Breast epithelium (tissue), 4 donors: ENCODE measurements around the gene NCAPH2. TPM values are rescaled to one million over a fixed set of nuclear protein-coding genes. Genes with fewer than 3 reads are reported as not detected.
A peak's percentile ranks its signal among the peaks of the same experiment; 100 is the strongest.

Experiments used
- DNase-seq, 2 donors: peaks; one replicate each; pipeline ENCODE4 v3.0.0-alpha.2; 2019; ENCODE audit warnings: low spot score in 2 of 2
- H3K27ac ChIP-seq, 2 donors: fragments of 200-600 bp; sonication (generic) in 1 of 2; one replicate each; pipeline ENCODE4 v1.5.1; 2016 to 2019; ENCODE audit warnings: mild to moderate bottlenecking in 1 of 2
- H3K27me3 ChIP-seq, 2 donors: fragments of 200-600 bp; sonication (generic) in 1 of 2; one replicate each; pipeline versions ENCODE4 v1.5.1 to v1.6.0; 2017 to 2019; ENCODE audit warnings: control low read depth in 1 of 2, mild to moderate bottlenecking in 1 of 2
- H3K36me3 ChIP-seq: fragments of 200-600 bp; one replicate; pipeline ENCODE4 v1.5.1; 2019
- H3K4me1 ChIP-seq, 2 donors: fragments of 200-600 bp; sonication (generic); one replicate each; pipeline ENCODE4 v1.5.1; 2016 to 2019; ENCODE audit warnings: control low read depth in 1 of 2
- H3K4me3 ChIP-seq, 3 donors: fragments of 200-600 bp; sonication (generic); 1 replicate in 2 of 3; 2 replicates in 1 of 3; pipeline ENCODE4 v1.5.1; 2016 to 2019; ENCODE audit warnings: mild to moderate bottlenecking in 3 of 3, moderate library complexity in 2 of 3
- H3K9me3 ChIP-seq, 2 donors: fragments of 200-600 bp; sonication (generic) in 1 of 2; one replicate each; pipeline ENCODE4 v1.5.1; 2016 to 2019; ENCODE audit warnings: control low read depth in 1 of 2
- CTCF ChIP-seq, 3 donors: fragments of 450-650 bp; IDR thresholded peaks; one replicate each; pipeline ENCODE4 v1.5.1; 2016 to 2017; ENCODE audit warnings: antibody characterized with exemption in 3 of 3, mild to moderate bottlenecking in 3 of 3, moderate library complexity in 3 of 3
- POLR2A ChIP-seq: fragments of 450-650 bp; IDR thresholded peaks from one replicate; pipeline ENCODE4 v1.6.1; 2016; ENCODE audit warnings: antibody characterized with exemption, mild to moderate bottlenecking, moderate library complexity
- POLR2AphosphoS5 ChIP-seq, 3 donors: sonication (generic); formaldehyde crosslinking; IDR thresholded peaks; one replicate each; pipeline ENCODE4 v1.6.1; 2017; ENCODE audit warnings: antibody characterized with exemption in 3 of 3
- intact Hi-C: fragments of 100-400 bp; cut with DNase I; formaldehyde crosslinking; loops from one replicate; pipeline ENCODE4 v1.15.1; 2023; ENCODE audit warnings: low total_unique reads
- total RNA-seq, 3 donors: library from RNA; depleted of rRNA; stranded (reverse); fragments of >200 nt; gene quantifications; one replicate each; pipeline ENCODE4 v1.1.0, GENCODE V29; 2016

The NCAPH2 gene
- total RNA-seq, 3 donors from 2014 or later, result 25.9 to 48.2 (median 43.0) TPM

GRCh38 chr22:50548040-50548920 lies 40.3 kb downstream of the NCAPH2 start:
- no peak overlapping the region for H3K27ac ChIP-seq
- TF ChIP-seq POLR2A (no peak), CTCF (IDR thresholded peaks at IDR 0.05) (no peak), POLR2AphosphoS5 (IDR thresholded peaks at IDR 0.05) (no peak)
- peak overlapping the region; percentile 21 to 39 (median 27) for H3K4me3 ChIP-seq
- H3K4me1 ChIP-seq, result peaks cover 6 to 18% of the 10 kb centered on the region in 2 donors
- no peaks in the 10 kb centered on the region for H3K9me3 ChIP-seq
- intact Hi-C loops, result no loop called here
- no peak for DNase-seq
- H3K36me3 ChIP-seq, result no peaks in the 10 kb centered on the region
- H3K27me3 ChIP-seq, result peaks cover 3 to 8% of the 10 kb centered on the region in 2 donors

DNA sequence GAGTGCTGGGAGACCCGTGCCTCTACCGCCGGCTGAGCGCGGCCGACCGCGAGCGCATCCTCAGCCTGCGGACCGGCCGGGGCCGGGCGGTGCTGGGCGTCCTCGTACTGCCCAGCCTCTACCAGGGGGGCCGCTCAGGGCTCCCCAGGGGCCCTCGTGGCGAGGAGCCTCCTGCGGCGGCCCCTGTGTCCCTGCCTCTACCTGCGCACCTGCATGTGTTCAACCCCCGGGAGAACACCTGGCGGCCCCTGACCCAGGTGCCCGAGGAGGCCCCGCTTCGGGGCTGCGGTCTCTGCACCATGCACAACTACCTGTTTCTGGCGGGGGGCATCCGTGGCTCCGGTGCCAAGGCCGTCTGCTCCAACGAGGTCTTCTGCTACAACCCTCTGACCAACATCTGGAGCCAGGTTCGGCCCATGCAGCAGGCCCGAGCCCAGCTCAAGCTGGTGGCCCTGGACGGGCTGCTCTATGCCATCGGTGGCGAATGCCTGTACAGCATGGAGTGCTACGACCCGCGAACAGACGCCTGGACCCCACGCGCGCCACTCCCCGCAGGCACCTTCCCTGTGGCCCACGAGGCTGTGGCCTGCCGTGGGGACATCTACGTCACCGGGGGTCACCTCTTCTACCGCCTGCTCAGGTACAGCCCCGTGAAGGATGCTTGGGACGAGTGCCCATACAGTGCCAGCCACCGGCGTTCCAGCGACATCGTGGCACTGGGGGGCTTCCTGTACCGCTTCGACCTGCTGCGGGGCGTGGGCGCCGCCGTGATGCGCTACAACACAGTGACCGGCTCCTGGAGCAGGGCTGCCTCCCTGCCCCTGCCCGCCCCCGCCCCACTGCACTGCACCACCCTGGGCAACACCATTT lies 41.1 kb downstream of the NCAPH2 start:
- H3K27ac ChIP-seq, result no peak overlapping the region
- peaks cover 5 to 18% of the 10 kb centered on the region in 2 donors for H3K4me1 ChIP-seq
- no peaks in the 10 kb centered on the region for H3K9me3 ChIP-seq
- H3K4me3 ChIP-seq, result peak overlapping the region; percentile 21 to 39 (median 27)
- no peak for DNase-seq
- no peaks in the 10 kb centered on the region for H3K36me3 ChIP-seq
- intact Hi-C loops, result no loop called here
- TF ChIP-seq POLR2AphosphoS5 (IDR thresholded peaks at IDR 0.05), result no peak
- TF ChIP-seq CTCF (IDR thresholded peaks at IDR 0.05), result no peak
- no peak for TF ChIP-seq POLR2A
- H3K27me3 ChIP-seq, result peaks cover 3 to 8% of the 10 kb centered on the region in 2 donors

DNA sequence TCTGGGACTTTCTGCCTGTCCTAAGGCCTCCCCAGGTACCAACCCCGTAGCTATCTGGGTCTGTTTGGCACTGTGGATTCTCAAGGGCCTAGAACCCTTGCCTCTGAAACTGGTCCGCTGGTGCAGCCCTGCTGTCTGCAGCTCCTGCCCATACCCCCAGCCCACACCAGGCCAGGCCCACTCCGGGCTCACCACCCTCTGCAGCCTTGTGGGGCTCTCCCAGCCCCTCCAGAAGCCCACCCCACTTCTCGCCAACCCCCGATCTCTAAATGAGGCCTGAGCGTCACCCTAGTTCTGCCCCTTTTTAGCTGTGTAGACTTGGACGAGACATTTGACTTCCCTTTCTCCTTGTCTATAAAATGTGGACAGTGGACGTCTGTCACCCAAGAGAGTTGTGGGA lies 42.4 kb downstream of the NCAPH2 start:
- intact Hi-C loops, result no loop called here
- Histone ChIP-seq H3K27me3 (peaks cover 3 to 8% of the 10 kb centered on the region in 2 donors), H3K4me3 (no peak overlapping the region), H3K4me1 (peaks cover 3 to 13% of the 10 kb centered on the region in 2 donors), H3K36me3 (no peaks in the 10 kb centered on the region), H3K27ac (no peak overlapping the region), H3K9me3 (no peaks in the 10 kb centered on the region)
- DNase-seq, result no peak
- no peak for TF ChIP-seq POLR2A
- no peak for TF ChIP-seq POLR2AphosphoS5 (IDR thresholded peaks at IDR 0.05)
- no peak for TF ChIP-seq CTCF (IDR thresholded peaks at IDR 0.05)

- intact Hi-C loops, result no loop called here
- Histone ChIP-seq H3K9me3 (no peaks in the 10 kb centered on the region), H3K4me1 (peaks cover 3 to 10% of the 10 kb centered on the region in 2 donors), H3K27me3 (peaks cover 3 to 8% of the 10 kb centered on the region in 2 donors), H3K27ac (no peak overlapping the region), H3K36me3 (no peaks in the 10 kb centered on the region), H3K4me3 (no peak overlapping the region)
- no peak for DNase-seq
- TF ChIP-seq POLR2A (no peak), CTCF (IDR thresholded peaks at IDR 0.05) (no peak), POLR2AphosphoS5 (IDR thresholded peaks at IDR 0.05) (no peak)
These were observed 43.2 kb downstream of the NCAPH2 start for GRCh38 chr22:50551160-50551752.
